Central memory CD4-positive, alpha-beta T cell (primary cell): ENCODE data around the gene MICAL1.

Source experiments
- DNase-seq: peaks from one replicate; pipeline ENCODE4 v3.0.0; 2022

MICAL1 gene

DNA sequence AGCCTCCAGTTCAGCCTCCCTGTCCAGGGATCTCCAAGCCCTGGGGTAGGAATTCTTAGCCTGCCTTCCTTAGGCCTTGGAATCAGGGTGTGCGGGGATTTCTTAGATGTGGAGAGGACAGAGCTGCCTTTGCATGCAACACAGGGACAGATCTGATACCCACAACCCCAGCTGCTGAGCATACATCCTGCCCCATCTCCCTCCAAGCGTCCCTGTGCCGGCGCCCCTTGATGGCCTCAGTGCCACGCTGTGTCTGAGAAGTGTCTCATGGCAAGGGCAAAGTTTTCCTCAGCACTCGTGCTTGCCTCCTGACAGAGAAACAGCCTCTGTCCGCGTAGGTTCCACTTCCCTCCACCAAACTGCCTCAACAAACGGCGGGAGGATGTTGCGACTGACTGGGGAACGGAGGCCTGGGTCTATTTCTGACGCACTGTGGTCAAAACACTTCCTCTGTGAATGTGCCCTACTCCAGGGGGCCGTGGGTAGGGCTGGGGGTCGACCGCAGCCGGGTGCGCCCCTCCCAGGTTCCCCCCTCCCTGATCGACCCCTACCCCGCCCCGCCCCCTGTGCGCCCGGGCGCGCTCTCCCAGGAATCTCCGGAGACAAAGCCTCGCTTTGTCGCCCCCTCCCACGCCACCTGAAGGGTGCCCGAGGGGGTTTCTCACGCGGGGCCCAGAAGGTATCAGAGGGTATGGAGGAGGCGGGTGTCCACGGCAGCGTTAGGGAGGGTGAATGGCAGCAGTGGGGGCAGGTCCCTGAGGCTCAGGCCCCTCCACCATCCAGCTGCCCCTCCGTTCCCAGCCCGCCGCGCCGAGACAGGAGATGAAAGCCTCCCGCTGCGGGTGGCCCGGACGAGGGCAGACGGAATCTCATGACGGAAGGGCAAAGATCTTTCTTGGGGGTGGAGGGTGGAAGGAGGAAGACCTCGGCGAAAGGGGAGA is 806 bp downstream of the MICAL1 start:
- DNase-seq, result peak; percentile 88

DNA sequence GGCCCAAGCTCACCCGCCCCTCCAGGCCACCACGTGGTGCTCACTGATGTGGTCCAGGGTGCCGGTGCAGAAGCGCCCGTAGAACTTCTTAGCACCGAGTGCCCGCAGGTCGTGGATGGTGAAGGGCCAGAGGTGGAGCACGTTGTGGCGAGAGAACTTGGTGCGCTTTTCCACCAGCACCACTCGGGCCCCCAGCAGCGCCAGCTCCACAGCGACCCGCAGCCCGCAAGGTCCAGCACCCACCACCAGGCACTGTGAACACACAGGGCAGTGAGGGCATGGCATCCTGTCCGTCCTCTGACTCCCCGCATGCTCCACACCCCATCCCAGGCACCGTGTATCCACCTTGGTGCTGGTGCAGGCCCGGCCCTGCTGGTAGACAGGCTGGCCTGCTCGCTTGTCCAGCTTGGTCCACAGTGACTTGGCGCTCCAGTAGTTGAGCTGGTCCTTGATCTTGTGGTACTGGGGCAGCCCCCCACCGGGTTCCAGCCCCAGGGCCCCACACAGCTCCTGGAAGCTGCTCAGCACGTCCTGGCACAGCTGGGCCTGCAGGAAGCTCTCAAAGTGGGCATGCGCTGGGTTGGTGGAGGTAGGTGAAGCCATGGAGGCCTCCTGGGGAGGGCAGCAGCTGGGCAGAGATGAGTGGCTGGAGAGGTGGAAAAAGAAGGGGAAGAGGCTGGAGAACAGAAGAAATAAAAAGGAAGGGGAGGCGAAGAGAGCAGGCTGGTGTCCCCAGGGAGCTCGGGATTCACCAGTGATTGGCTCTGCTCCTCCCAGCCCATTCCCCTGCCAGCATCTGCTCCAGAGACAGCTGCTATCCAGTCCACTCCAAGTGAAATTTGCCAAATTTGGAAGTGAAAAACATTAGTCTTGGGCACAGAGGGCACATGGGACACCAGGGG is 1.7 kb downstream of the MICAL1 start:
- no peak for DNase-seq

DNA sequence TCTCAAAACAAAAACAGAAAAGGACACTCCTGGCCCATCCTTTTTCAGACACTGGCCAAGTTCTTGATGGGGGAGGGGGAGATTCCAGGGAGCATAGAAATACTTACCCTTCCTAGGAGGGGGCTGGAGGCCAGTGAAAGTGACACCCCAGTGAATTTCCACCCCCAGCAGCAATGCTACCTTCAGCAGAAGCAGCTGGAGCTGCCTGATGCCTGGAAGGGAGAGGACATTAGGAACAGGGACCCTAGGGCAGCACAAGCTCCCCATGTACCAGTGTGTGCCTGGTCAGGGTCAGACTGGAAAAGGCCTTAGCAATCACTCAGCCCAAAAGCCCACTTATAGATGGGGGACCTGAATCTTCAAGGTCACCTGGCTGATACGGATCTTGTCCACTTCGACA is 2.4 kb downstream of the MICAL1 start:
- DNase-seq, result no peak

DNA sequence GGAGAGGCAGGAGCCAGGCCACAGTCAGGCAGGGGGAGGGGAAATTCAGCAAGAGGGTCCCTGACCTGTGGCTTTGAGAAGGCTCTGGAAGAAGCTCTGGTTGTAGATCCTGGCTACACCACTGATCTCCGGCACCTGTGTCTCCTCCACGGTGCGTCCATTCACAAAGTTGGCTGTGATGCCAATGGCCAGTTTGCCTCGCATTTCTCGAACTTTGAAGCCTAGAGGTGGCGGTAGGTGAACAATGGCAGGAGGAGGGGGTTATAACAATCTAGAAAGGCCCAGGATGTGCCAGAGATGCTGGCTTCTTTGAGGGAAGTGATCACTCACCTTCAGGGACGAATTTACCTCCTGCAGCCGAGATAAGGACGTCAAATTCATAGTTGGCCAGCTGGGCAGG is 3.4 kb downstream of the MICAL1 start:
- DNase-seq, result no peak

DNA sequence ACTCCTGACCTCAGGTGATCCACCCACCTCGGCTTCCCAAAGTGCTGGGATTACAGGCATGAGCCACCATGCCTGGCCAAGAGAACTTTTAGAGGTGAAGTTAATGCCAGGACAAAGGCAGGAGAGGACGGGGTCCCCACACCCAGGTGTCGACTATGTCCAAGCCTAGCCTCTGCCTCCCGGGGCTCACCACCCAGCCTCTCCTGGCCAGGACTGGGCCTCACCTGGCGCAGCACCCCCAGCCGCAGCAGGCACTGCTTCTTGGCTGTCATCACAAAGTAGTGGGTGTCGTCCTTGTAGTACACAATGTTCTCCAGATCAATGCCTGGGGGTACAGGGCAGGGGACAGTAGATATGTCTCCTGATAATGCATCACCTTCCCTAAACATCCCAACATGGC is 4.2 kb downstream of the MICAL1 start:
- no peak for DNase-seq

DNA sequence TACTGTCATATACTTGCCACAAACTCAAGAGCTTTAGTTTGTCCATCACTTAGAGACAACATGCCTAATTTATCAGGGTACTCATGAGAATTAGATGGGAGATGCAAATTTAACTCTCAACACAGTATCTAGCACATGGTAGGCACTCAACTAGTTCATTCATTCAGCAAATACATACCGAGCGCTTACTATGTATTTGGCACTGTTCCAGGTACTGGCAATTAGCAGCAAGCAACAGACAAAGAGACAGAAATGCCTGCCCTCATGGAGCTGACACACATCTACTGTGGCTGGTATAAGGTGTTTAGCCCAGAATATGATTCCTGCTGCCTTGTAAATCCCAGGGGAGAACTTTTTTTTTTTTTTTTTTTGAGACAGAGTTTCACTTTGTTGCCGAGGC is 4.8 kb downstream of the MICAL1 start:
- DNase-seq, result no peak

DNA sequence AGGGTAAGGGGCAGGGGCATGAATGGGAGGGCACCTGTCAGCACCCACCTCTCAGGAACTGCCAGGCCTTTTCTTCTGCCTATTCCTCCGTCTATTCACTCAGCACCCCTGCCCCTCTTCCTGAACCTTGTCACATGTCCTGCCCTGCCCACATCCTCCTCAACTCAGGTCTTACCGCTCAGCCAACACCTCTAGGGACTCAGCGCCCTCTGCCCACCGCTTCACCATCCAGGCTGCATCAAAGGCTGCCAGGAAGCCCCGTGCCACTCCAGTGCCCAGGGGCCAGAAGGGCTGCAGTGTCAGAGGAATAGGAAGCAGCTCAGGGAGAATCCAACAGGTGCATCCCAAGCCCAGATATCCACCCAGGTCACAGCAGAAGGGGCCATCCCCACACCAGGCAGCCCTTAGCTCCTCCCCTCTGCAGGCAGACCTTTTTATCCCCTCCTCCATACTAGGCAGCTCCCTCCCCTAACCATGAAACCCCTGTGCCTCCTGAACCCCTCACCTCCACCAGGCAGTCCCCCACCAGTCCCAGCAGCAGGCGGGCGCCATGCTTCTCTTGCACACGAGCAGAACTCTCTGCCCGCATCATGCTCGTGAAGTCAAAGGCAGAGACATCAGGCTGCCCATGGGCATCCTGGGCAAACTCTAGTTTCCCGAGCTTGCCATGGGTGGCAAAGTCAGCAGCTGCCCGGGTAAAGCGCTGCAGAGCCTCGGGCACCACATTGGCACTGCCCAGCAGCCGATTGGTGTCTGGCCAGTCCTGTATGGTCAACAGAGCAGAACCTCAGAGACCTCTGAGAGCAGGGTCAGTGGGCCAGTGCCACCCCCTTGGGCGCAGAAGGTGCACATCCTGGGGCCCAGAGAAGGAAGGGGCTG is 5.5 kb downstream of the MICAL1 start:
- peak; percentile 37 for DNase-seq

DNA sequence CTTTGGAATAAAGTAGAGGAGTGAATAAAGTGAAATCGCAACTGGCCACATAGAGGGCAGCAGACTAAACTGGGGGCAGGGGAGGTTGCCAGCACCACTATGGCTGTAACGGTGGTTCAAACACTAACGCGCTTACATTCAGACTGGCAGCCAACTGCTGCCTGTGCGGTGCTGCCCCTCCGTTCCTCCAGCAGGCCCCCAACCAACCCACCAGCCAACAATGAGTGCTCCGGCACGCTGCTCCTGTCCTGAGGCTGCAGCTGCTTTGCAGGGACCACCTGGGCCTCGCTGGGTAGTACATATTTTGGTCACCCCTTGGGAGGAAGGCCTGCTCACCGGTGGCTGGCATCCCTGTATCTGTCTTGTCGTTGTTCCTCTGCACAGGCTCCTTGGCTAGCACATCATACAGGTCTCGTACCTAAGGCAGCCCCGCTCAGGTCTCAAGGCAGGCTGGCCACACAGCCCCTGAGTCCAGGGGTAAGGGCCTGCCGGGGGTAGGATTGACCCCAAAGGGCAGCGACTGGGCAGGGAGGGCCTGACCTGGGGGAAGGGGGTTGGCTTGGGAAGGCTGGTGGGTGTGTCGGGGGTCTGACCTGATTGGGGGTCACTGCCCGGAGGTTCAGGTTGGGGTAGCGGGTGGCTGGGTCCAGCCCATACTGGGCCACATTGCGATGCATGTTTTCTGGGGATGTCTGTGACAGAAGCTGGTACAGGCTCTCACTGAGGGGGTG is 6.3 kb downstream of the MICAL1 start:
- no peak for DNase-seq

DNA sequence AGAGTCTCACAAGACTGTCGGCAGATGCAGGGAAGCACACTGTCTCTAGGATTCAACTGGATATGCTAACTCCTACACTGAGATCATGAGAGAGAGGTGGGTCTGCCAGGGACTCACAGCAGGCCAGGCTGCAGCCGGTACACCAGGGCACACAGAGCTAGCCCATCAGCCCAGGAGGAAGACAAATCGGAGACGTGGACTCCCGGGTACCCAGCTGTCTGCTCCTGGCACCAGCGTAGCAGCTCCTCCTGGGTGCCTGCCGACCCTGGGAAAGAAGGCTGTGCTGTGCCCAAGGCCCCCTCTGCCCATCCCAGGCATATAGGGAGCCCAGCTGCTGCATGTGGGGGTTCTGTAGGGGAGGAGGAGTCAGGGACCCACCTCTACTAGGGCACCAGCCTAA is 7.0 kb downstream of the MICAL1 start:
- no peak for DNase-seq

DNA sequence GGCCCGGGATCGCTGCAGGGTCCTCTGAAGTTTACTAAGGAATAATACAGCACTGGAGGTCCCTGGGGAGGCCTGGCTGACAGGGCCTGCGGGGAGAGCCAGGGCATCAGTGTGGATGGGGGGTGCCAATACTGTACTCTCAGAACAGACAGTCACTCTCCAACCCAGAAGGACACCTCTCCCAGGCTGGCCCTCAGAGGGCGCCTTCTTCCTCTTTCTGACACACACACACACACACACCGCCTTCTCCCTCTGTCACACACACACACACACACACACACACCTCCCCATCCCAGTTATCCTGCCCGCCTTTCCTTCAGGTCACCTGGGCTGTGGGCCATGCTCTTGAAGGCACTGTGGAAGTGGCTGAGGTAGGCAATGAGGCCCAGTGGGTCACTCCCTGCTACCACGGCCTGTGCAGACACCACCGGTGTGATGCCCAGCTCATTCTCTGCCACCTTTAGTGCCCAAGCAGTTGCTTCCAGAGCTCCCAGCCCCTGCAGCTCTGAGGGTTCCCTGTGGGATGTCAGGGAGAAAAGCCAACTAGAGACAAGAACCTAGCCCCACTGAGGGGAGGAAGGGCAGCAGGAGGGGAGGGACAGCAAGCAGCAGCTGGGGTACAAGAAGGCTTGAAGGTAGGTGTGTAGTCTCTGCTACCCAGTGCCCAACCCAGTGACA is 7.6 kb downstream of the MICAL1 start:
- no peak for DNase-seq

DNA sequence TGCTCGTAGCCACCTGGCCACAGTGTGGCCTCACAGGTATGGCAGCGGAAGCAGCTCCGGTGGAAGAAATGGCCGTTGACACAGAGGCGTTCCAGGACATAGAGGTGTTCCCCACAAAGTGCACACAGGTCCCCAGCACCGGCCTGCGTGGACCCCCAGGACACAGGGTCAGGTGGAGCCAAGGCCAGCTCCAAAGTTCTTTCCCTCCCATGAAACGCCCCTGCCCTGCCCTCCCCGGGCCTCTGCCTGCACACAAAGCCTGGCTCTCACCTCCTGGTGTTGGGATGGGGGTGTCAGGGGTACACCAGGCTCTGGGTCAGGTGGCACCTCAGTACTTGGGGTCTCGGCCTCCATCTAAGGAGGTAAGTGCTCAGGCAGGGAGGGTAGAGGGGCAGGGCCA is 8.5 kb downstream of the MICAL1 start:
- no peak for DNase-seq

DNA sequence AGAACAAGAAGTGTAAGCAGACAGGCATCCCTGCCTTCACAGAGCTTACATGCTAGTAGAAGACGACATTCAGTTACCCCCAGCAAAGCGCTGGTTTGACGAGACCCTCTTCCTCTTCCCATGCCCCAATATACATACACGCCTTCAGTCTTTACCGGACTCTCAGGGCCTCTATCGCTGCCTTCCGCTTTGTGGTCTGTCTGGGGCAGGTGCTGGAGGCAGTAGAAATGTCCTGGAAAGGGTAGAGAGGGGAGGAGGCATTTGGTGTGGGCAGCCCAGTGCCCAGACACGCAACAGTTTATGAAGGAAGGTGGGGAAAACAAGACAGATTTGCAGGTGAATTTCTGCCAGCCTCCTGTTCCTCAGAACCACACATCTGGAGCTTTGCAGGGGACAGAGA is 9.0 kb downstream of the MICAL1 start:
- DNase-seq, result no peak

DNA sequence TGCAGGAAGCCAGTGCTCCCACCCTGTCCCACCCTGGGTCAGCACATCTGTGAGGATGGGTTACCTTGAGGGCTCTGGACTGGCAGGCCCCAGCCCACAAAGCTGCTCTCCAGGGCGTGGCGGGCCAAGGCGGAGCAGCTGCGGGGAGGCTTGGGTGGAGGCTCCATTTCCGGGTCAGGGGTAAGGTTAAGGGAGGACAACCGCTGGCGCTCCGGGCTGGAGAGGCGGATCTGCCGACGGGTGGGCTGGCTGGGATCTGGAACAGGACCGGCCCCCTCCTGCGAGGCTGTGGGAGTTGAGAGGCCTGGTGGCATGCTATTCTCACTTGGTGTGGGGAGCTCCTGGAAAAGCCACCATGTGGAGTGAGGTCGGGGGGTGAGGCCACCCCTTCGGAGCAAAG is 9.5 kb downstream of the MICAL1 start:
- no peak for DNase-seq

DNA sequence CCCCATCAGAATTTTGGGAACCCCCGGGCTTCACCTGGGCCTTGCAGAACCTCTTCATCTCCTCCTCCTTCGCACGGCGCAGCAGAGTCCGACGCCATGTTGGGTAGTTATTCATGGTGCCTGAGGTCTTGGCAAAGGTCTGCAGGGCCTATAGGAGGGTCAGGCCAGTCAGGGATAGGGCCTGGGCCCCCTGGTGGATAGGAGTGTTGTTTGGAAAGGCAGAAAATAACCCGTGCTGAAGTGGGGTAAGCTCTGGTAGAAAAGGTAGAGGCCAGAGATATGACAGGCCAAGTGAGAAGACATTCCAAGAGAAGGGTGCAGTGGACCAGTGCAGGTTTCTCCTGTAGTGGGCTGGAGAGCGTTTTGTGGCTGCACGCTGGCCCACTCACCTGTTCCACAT is 10.2 kb downstream of the MICAL1 start:
- DNase-seq, result no peak

DNA sequence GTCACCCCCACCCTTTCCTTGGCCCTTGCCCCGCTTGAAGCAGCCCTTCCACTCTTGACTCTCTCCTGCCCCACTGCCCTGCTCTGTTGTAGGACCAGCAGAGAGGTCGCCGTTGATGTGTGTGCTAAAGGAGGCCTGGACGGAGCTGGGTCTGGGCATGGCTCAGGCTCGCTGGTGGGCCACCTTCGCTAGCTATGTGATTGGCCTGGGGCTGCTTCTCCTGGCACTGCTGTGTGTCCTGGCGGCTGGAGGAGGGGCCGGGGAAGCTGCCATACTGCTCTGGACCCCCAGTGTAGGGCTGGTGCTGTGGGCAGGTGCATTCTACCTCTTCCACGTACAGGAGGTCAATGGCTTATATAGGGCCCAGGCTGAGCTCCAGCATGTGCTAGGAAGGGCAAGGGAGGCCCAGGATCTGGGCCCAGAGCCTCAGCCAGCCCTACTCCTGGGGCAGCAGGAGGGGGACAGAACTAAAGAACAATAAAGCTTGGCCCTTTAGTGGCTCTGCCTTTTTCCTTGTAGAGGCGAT is 12.1 kb downstream of the MICAL1 start:
- DNase-seq, result no peak

DNA sequence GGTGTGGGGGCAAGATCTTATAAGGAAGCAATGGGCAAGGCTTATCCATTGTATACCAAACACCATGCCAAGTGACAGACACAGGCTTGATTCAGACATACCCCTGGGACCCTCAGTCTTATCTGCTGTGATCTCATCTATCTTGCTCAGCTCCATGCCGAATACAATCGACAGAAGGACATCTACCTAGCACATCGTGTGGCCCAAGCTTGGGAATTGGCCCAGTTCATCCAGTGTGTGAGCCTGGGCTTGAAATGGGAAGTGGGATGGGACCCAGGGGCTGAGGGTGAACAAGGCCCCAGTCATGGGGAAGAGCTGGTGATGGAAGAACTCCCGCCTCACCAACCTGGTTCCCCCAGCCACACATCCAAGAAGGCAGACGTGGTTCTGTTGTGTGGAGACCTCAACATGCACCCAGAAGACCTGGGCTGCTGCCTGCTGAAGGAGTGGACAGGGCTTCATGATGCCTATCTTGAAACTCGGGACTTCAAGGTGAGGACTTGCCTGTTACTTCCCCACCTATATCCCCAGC is 13.1 kb downstream of the MICAL1 start:
- no peak for DNase-seq

DNA sequence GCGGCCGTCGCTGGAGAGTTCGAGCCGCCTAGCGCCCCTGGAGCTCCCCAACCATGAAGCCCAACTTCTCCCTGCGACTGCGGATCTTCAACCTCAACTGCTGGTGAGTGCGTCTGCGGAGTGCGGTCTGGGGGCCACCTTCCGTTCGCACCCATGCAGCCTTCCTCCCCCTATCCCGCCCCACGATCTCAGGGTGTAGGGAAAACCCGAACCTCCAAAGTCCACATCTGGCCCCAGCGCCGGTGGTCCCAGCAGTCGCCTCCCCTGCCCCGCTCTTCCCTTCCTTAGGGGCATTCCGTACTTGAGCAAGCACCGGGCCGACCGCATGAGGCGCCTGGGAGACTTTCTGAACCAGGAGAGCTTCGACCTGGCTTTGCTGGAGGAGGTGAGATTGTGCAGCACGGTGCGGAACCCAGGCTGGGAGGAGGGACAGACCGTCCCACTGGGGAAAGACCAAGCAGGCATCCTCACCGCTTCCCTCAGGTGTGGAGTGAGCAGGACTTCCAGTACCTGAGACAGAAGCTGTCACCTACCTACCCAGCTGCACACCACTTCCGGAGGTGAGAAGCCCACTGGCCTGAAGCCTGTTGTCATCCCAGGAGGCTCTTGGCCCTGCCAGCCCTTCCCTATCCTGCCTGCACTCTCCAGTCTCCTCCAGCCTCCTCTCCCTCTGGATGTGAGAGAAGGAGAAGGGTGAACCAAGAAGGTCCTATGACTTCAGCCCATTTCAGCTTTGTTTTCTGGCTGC is 14.3 kb downstream of the MICAL1 start:
- DNase-seq, result peak; percentile 60

DNA sequence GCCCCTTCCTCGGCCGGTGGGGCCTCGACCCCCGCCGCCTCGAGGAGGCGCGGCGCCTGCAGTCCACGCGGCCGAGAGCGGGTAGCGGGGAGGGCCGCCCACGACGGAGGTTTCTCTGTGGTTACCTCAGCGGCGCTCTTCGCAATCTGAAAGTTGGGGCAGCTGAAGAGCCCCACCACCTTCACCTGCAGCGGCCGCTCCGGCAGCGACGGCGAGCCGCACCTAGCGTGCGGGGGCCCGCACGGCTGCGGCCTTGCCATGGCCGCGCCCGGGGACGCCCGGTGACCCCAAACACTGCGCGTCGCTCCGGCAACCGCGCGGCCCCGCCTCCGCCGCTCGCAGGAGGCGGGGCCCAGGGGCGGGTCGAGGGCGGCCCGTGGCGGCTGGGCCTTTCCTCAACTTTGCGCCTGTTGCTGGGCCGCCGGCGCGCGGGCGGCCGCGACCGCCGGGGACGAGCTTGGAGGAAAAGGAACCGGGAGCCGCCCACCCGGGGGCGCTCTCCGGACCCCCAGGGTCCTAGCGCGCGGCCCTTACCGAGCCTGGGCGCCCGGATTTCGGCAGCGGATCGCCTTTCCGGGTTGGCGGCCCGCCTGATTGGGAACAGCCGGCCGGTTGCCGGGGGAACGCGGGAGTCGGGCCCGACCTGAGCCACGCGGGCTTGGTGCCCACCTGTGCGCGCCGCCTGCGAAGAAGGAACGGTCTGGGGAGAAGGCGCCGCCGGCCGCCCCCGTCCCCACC is 15.1 kb downstream of the MICAL1 start, which contains the start of the genes PPIL6 and SMPD2:
Gene PPIL6, minus strand, starts transcription at position 298 of the 738 bp plus-strand sequence. Its CDS starts 38 bp downstream, at position 260.
Gene SMPD2, plus strand, starts transcription at position 394 of the 738 bp plus-strand sequence. CDS start 398 bp downstream, outside the sequence.
- peak; percentile 78 for DNase-seq

DNA sequence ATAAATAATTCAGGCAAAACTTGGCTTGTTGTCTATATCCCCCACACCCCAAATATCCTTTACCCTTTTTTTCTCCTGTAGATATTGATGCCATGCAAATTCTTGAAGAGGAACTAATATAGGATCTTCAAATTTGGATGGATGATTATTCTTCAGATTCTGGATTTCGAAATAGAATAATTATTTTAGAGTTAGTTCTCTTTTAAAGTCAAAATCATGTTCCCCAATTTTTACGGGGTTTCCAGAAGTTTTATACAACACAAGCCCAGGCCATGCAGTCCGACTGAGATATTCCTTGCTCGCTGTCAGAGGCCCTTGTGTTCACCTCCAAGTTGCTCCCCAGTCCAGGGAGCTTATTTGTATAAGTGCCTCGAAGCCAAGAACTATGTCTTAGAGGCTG is 19.5 kb downstream of the MICAL1 start:
- no peak for DNase-seq
